GM19467 (cell line): Measurements from ENCODE around the gene DLGAP4.
"Not testable (repeated sequence)": the region's sequence is repeated elsewhere in the genome, so short reads cannot be mapped to it uniquely, and the experiment has no call there.

Source experiments
- ATAC-seq: cut with Tn5 transposase; IDR thresholded peaks from one replicate; pipeline ENCODE4 v1.9.1; 2021; ENCODE audit warnings: mild to moderate bottlenecking, moderate library complexity; ENCODE audit not compliant: unreplicated experiment

Gene DLGAP4

DNA sequence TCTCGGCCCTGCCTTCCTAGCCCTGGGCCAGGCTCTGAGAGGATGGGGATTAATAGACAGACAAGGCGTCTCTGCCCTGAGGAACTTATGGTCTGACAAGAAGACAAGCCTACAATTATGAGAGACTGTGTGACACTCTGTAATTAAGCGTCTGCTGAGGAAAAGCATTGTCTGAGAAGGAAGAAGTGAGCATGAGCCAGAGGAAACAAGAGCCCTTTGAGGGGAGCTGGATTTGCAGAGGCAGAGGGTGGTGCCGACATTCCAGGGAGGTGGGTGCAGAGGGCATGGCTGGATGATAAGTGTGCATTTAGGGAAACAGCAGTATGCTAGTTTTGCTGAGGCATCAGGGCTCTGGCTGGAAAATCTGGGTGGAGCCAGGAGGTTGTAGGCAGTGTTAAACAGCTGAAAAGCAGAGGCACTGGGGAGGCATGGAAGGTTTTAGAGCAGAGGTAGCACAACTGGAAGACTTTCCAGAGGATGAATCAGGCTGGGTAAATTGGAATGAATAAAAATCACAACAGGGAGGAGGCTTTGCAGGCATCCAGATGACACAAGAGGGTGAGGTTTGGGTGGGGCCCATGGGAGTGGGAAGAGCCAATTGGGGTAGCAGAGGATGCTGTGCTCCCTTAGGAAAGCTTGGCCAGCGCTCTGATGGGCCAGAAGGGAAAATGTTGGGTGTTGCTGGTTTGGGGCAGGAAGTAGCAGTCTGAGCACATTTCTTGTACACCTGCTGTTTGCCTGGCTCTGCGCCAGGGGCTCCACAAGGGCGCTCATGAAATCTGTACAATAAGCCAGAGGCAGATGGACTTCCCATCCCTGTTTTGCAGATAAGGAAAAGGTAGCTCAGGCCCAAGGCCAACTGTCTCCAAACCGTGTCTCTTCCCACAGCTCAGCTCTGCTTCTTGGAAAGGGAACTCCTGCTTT lies 161.2 kb downstream of the DLGAP4 start:
- ATAC-seq: no peak

DNA sequence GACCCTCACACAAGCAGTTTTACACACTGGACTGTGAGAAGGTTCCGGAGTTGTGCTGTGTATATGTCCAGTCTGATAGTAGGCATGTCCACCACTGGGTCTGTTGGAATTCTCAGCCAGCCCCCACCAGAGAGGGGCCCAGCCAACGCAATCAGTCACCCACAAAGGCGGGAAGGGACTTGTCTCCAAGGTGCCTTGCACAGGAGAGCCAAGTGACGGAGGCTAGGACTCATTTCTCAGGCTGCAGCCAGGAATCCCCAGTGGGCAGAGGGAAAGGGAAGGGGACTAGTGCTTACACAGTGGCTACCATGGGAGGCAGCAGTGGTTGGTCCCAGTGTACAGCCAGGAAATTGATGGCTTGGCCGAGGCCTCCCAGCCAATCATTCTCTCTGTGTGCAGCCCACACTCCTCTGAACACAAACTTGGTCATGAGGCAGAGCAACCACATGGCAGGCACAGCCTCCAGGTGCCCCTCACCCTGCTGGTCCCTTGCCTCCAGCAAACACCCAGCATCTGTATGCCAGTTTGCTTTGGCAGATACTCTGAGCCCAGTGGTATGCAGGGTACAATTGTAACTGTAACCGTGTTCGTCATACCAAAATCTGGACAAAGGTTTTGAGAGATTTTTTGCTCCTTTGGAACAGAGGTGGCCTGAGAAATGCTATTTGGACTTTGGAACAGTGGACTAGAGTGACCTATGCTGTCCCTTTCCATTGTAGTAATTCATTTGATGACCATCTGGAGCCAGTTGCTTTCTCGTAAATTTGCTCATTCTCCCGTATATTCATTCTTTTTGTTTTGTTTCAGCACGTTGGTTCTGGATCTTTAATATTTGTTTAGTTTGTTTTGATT lies 162.2 kb downstream of the DLGAP4 start:
- no peak for ATAC-seq

DNA sequence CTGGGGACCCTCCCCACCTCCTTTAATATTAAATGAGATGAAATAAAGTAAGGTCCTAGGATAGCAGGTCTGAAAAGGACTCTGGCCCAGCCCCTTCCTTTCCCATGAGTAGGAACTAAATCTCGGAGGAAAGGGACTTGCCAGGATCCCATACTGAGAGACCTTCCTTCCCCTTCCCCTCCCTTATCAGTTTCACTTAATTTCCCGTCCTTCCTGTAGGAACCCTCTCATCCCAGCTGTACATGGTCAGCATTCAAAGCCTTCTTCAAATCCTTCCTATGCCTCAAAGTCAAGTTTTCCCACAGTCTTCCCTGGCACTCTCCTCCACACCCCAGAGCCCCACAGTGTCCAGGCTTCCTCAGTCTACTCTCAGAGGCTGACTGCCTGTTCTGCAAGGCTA lies 163.8 kb downstream of the DLGAP4 start:
- ATAC-seq: no peak

DNA sequence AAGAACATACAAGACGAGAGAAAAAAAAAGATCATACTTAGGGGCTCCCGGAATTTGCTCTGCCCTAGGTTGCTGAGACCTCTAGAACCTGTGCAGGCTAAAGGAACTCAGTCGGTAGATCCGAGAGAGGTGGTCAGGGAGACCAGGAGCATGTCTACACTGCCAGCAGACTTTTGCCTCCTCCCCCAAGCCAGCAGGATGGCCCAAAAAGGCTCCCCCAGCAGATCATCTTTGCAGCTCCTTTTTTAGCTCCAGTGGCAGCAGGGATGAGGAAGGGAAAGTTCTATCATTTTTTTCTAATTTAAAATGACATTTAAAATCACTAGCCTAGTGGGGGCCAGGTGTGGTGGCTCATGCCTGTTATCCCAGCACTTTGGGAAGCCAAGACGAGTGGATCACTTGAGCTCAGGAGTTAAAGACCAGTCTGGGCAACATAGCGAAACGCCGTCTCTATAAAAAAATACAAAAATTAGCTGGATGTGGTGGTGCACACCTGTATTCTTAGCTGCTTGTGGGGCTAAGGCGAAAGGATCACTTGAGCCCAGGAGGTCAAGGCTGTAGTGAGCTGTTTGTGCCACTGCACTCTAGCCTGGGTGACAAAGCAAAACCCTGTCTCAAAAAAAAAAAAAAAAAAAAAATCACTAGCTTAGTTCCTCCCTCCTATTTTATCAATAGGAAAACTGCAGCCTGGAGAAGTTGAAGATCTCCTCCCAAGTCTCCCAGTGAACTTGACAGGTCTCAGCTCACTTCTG lies 165.9 kb downstream of the DLGAP4 start:
- no peak for ATAC-seq

DNA sequence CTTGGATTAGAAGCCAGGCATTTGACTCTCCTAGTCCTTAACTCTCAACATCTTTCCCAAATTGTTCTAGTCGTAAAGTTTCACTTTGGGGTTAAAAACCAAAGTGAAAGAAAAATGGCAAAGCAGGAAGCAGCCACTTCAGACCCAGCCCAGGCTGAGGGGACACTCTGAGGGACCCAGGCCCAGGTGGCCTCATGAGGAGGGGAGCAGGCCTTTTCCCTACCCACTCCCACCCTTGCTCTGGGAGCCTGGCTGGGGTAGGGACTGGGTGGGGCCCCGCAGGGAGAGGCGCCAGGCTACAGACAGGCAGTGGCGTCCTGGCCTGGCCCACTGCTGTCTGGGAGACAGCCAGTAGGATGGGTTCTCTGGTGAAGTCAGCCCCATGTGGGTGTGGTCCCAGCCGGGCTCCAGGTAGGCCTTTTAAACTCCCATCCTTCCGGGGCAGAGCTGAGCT lies 166.5 kb downstream of the DLGAP4 start:
- ATAC-seq: no peak

DNA sequence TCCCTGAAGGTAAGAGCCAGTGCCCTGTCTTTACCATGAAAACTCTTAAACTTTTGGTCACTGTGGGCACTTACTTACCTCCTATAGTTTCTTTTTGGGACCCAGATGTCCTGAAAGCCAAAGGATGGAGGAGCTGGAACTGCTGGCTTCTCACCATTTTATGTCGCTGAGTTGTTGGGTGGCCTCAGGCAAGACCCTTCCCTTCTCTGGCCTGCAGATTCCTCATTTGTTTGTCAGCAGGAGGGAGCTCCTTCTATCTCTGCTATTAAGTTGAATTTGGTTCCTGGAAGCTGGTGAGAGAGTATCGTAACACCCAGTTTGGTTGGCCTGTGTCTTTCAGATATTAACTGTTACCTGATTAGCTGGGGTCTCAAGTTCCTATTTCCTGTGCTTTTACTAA lies 167.0 kb downstream of the DLGAP4 start:
- ATAC-seq: no peak

DNA sequence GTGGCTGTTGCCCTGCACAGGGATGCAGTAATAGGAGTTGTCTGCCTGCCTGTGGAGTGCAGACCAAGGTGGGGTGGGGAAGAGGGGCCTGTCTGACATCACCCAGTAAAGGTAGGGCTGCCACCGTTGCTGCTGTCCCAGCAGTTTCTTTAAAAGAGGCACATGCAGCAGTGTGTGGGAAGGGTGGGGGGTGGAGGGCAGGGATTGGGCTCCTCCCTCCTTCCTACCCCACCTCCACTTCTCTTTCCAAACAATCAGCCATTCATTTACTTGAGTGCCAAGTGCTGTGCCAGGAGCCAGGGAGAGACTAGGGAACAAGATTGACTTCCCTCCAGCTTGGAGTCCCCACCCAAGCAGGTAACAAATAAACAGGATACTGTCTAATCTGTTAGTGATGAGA lies 168.4 kb downstream of the DLGAP4 start:
- no peak for ATAC-seq

DNA sequence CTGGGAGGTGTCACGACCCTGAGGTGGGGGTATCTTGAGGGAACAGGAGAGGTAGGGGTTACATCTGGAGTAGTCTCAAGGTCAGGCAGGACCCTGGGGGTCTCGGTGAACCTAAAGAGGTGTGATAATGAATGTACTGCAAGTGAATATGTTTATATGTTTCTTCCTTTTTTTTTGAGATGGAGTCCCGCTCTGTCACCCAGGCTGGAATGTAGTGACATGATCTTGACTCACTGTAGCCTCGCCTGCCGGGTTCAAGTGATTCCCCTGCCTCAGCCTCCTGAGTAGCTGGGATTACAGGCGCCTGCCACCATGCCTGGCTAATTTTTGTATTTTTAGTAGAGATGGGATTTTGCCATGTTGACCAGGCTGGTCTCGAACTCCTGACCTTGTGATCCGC lies 168.9 kb downstream of the DLGAP4 start:
- not testable (repeated sequence) for ATAC-seq

DNA sequence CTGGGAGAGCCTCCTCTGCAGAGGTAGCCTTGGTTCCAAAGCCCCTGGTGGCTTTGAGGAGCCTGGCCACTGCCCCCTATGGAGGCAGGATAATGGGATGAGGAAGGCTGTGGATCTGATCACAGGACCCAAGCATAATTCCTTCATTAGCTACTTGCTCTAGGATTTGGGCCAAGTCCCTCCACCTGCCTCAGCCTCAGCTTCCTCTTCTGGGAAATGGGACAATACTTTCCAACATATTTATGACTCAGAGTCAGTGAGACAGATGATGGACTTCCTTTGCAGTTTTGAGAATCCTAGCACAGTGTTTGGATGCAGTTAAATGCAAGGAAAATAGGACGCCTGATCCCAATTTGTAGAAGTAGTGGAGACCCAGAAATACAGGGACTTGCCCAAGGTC lies 171.3 kb downstream of the DLGAP4 start:
- ATAC-seq: no peak

DNA sequence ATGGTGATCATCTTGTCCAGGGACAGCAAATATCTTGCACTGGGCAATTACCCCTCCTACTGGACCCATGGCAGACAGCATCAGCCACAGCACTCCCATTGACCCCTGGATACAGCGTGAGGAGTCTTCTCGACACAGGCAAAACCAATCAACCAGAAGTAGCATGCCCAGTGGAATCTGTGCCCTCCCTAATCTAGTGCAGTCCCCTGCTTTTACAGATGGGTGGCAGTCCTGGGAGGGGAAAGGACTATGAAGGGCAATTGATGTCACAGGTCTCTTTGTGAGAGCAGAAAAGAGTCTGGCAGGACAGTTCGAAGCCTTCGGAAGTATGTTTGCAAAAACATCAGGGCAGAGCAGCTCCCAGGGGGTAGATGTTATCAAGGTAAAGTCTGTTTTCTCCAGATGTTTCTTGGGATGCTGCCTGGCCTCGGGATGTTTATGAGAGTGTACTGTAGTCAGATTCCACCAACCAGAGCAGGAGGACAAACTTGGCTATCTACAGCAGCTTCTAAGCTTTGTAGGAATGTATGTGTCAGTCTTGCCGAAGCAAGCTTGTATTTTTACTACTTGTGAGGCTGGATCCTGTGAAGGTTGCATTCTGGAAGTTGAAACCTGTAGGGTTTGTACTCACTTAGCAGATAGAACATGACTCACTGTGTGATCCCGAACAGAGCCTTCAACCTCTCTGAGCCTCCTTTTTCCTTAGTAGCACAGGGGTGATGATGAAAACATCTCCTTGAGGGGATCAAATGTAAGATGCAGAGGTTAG lies 172.2 kb downstream of the DLGAP4 start:
- ATAC-seq: no peak

DNA sequence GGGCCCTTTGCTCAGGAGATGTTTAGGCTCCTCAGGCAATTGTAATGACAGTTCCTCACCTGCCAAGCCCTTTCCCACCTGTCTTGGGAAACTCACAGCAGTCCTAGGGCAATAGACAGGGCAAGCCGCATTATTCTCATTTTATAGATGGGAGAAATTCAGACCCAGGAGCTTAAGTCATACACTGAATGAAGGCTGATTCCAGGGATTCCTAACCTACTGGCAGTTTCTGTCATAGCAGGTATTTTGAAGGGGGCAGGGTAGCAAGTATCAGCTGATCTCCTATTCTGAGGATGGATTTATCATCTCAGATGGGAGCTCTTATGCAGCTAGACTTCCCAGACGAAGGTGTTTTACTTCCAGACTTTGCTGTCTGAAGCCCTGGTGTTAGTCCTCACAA lies 173.8 kb downstream of the DLGAP4 start:
- ATAC-seq: no peak

DNA sequence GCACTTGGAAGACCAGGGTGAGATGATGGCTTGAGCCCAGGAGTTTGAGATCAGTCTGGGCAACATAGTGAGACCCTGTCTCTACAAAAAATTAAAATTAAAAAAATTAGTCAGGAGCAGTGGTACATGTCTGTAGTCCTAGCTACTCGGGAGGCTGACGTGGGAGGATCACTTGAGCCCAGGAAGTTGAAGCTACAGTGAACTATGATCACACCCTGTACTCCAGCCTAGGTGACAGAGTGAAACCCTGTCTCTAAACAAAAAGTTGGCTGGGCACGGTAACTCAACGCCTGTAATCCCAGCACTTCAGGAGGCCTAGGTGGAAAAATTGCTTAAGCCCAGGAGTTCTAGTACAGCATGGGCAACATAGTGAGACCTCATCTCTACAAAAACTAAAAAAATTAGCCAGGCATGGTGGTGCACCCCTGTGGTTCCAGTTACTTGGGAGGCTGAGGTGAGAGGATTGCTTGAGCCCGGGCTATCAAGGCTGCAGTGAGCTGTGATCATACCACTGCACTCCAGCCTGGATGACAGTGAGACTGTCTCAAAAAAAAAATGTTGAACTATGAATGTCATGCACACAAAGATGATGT lies 174.4 kb downstream of the DLGAP4 start:
- no peak for ATAC-seq

DNA sequence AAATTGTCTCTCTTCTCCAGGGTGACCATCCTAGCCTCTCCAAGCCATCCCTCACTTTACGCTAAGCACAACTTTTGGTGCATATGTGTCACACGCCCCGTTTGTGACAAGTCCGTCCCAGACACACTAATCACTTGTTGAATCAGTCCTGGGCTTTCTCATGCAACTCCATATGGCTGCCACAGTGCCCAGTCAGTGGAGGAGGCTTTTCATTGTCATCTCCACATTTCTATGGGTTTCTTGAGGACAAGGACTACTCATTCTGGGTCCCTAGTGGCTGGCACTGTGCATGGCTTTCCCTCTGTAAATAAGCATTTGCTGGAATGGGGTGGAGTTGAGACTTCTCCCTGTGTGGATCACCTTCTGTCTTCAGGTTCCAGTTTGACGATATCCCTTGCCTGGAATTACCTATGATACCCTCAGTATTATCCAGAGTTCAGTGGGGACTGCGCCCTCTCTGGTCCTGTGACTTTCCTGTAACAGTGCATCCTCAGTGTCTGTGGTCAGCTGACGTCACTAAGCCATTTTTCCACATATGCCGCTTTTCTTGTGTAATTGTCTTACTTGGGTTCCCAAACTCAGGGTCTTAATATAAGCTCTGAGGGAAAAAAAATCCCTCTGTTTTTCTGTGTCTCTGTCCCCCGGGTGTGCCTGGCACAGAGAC lies 175.4 kb downstream of the DLGAP4 start:
- ATAC-seq: no peak

DNA sequence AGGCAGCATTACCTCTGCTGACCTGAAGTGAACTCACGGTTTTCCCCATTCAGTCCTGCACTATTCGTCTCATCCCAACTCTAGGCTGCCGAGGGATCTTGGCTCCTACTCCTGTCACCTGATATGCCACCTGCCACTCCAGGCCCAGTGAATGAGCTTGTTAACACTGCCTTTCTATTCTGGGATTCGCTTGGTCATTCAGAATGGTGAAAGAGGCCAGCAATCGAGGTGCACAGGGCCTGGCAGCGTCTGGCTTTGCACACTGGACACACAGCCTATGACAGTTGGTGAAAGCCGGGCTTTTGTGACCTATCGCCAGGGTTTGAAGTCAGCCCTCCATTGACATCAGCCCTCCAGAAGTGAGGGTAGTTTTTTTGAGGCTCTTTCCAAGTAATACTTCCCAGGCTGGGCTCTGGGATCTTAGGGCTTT lies 175.9 kb downstream of the DLGAP4 start:
- ATAC-seq: no peak

DNA sequence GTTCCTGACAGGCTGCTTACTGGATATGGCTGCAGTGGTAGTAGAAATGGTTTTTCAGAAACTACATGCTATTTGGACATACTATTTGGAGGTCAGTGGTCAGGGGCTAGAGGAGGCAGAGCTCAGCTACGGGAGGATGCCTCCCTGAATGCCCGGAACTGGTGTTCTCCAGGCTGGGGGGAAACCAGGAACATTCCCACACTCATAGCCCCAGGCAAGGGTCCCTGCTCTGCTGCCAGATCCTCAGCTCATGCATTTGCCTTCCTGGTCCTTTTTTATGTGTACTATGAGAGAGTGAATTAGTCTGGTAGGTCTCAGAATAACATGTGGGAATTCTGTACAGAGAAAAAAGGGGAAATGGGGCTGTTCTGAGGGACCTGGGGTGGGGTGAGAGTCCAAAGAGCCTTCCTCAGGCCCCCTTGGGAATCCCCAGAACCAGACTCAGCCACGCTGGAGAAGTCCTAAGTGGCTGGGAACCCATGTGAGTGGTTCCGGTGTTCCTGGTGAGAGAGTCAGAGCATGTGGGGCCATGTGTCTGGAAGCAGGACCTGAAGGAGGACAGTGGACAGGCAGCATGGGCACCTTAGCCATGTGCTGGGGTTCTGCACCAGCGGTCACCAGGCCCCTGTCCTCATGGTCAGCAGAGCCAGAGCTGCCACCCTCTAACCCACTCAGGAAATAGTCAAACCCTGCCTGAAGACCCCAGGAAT lies 177.2 kb downstream of the DLGAP4 start:
- ATAC-seq: no peak

DNA sequence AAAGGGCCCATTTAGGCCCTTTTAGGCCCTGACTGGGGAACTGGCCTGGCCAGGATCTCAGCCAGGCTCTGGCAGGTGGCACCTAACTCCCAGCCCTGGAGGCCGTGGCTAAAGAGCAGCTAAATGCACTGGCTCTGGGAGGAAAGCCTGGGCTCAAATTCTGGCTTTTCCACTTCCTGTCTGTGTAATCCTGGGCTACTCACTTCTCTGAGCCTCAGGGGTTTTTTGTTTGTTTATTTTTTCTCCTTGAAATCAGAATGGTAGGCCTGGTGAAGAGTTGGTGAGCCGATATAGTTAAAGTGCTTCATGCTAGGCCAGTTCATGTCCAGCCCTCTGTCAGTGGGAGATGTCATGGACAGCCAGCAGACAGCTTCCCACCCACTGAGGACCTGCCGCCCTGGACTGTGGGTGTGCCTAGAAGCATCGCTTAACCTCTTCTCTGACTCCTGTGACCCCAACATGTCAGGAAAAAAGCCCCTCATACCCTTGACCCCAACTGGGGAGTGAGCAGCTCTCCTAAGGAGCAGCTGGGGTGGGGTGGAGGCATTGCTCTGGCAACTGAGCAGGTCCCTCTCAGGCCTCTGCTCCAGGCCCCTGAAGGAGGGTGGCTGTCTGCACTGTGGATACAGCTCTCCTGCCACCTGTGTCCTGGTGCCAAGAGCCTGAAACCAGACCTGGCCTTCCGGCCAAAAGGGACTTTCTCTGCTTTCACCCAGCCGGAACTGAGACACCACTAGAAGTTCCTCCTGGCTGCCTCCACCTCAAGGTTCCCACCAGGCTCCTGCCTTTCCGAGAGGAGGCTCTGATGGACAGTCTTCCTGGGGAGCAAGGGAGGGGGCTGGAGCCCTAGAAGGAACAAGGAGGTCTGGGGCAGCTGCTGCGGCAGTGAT lies 178.0 kb downstream of the DLGAP4 start:
- ATAC-seq: no peak

DNA sequence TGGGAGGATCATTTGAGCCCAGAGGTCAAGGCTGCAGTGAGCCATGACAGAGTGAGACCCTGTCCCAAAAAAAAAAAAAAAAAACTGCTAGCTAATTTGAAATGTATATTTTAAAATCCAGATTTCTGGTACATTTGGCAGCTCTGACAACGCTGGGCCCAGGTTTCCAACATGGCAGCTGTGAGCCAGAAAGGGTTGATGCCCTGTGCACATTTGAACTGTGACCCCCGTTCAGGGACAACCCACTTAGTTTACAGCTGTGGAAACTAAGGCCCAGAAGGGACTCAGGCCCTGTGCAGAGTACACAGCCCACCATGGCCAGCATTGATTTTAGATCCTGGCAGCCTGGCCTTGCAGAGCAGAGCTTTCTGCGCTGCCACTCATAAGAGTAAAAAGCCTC lies 179.1 kb downstream of the DLGAP4 start:
- no peak for ATAC-seq

DNA sequence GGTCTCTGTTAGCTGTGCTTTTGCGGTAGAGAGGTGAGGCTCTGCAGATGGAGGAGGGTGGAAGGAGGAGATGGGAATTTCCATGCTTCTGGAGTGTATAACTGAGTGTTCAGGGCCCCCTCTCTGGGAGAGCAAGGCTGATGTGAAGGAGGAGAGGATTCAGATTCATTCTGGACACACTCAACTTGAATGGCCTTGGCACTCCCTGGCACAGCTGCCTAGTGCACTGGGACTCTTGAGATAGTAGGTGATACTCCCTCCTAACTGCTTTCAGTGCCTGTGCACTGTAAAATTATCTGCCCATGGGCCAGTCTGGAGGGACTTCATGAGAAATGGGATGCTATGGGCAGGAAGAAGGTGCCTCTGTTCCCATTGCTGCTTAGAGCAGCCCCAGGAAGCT lies 180.9 kb downstream of the DLGAP4 start:
- ATAC-seq: no peak
